Body of pancreas (tissue), 4 donors: ENCODE data around the gene PDCD10. TPM values are rescaled to one million over a fixed set of nuclear protein-coding genes. Genes with fewer than 3 reads are reported as not detected.

ENCODE experiments used
- ATAC-seq: fragments of 150-250 bp; one replicate; pipeline ENCODE4 v1.9.1; 2016
- DNase-seq, 4 donors: peaks; one replicate each; pipeline ENCODE4 v3.0.0-alpha.2; 2019
- H3K27ac ChIP-seq, 4 donors: fragments of 200-600 bp; sonication (generic); 1 replicate in 3 of 4; 2 replicates in 1 of 4; pipeline versions ENCODE4 v1.5.1 to v1.6.1; 2016 to 2019; ENCODE audit warnings: mild to moderate bottlenecking in 1 of 4, mixed read lengths in 1 of 4, moderate library complexity in 1 of 4
- H3K27me3 ChIP-seq, 2 donors: fragments of 200-600 bp; sonication (generic); one replicate each; pipeline ENCODE4 v1.6.0; 2016; ENCODE audit warnings: mild to moderate bottlenecking in 1 of 2
- H3K36me3 ChIP-seq, 2 donors: fragments of 200-600 bp; sonication (generic); replicated peaks in 1 of 2; 2 replicates each; pipeline ENCODE4 v1.5.1; 2016; ENCODE audit warnings: low read depth in 2 of 2; ENCODE audit not compliant: insufficient read depth in 1 of 2
- H3K4me1 ChIP-seq: fragments of 200-600 bp; sonication (generic); one replicate; pipeline ENCODE4 v1.6.0; 2016
- H3K4me3 ChIP-seq, 2 donors: fragments of 200-600 bp; sonication (generic); 1 replicate in 1 of 2; 2 replicates in 1 of 2; pipeline ENCODE4 v1.5.1; 2016 to 2019
- H3K9me3 ChIP-seq, 3 donors: fragments of 200-600 bp; sonication (generic); 1 replicate in 2 of 3; 2 replicates in 1 of 3; pipeline ENCODE4 v1.5.1; 2016
- CTCF ChIP-seq, 7 experiments: fragments of 450-650 bp in 4 of 7; fragments of 200-600 bp in 3 of 7; sonication (generic) in 3 of 7; IDR thresholded peaks; one replicate each; pipeline ENCODE4 v1.5.1; 2016 to 2019; ENCODE audit warnings: antibody characterized with exemption in 7 of 7
- POLR2A ChIP-seq, 3 donors: fragments of 450-650 bp; IDR thresholded peaks; one replicate each; pipeline ENCODE4 v1.6.1; 2016; ENCODE audit warnings: antibody characterized with exemption in 3 of 3, mild to moderate bottlenecking in 2 of 3
- WGBS, 2 donors: methylation state at CpG; one replicate each; pipeline ENCODE4 v1.1.5; 2017; 5-methylcytosine and 5-hydroxymethylcytosine counted together
- intact Hi-C: fragments of 100-400 bp; cut with DNase I; formaldehyde crosslinking; loops from one replicate; pipeline ENCODE4 v1.15.1; 2023
- total RNA-seq, 2 donors: library from RNA; depleted of rRNA; stranded (reverse); fragments of >200 nt; gene quantifications; one replicate each; pipeline ENCODE4 v1.1.0, GENCODE V29; 2016

The PDCD10 gene
- total RNA-seq, 2 donors from 2014 or later, result 24.4 to 36.1 TPM

DNA sequence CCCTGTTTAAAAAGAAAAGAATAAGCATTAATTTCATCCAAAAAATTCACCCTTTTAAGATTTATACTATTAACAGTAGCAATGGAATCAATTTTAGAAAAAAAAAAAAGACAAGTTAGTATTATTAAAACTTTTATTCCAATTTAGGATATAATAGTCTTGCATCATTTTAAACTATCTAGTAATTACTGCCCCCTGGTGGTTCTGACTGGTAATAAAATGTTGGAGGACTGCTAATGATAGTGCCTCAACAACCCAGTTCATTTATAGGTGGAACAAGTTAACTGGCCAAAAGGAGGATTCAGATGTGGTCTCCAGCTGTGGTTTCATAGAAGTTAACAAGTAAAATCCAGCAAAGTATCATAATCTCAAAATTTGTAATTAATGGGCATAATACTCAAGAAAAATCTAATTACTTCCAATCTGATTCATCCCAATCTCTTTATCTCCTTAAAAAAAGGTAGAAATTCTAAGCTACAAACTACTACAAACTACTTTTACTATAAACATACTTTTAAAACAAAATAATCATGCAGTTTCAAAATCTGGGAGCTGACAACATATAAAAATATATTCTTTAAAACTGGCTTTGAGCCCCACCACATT, 50.2 kb downstream of the PDCD10 start:
- no peaks in the 10 kb centered on the region for H3K4me1 ChIP-seq
- ATAC-seq, result peak; percentile 69
- H3K27ac ChIP-seq, result no peak overlapping the region
- no peak overlapping the region for H3K4me3 ChIP-seq
- peak; percentile 47 to 78 (median 56) for DNase-seq
- no peaks in the 10 kb centered on the region for H3K36me3 ChIP-seq
- intact Hi-C loops, result no loop called here
- no peaks in the 10 kb centered on the region for H3K9me3 ChIP-seq
- no peaks in the 10 kb centered on the region for H3K27me3 ChIP-seq
- TF ChIP-seq CTCF (IDR thresholded peaks at IDR 0.05), result peak; percentile 43 to 88 (median 65)
- TF ChIP-seq POLR2A (IDR thresholded peaks at IDR 0.05), result no peak

DNA sequence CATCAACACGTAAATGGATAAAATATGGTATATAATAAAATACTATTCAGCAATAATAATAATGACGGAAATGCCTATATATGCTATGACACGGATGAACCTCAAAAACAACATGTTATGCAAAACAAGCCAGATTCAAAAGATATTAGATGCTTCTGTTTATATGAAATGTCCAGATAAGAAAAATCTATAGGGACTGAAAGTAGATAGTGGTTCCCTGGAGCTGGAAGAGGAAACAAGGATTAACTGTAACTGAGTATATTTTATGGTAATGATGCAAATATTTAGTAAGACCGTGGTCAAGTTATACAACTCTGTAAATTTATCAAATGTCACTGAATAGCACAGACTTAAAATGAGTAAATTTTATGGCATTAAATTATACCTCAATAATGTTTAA, 55.2 kb downstream of the PDCD10 start:
- Histone ChIP-seq H3K4me1 (no peaks in the 10 kb centered on the region), H3K36me3 (peaks cover 0 to 7% of the 10 kb centered on the region in 2 donors), H3K27ac (no peak overlapping the region), H3K27me3 (no peaks in the 10 kb centered on the region), H3K4me3 (no peak overlapping the region), H3K9me3 (peaks cover 0 to 6% (median 0%) of the 10 kb centered on the region in 3 donors)
- WGBS, 2 donors, result 94 to 96% methylated on average over 4 of the region's 4 CpGs
- DNase-seq (no peak), ATAC-seq (no peak)
- intact Hi-C loops, result no loop called here
- no peak for TF ChIP-seq CTCF (IDR thresholded peaks at IDR 0.05)
- TF ChIP-seq POLR2A (IDR thresholded peaks at IDR 0.05), result no peak

DNA sequence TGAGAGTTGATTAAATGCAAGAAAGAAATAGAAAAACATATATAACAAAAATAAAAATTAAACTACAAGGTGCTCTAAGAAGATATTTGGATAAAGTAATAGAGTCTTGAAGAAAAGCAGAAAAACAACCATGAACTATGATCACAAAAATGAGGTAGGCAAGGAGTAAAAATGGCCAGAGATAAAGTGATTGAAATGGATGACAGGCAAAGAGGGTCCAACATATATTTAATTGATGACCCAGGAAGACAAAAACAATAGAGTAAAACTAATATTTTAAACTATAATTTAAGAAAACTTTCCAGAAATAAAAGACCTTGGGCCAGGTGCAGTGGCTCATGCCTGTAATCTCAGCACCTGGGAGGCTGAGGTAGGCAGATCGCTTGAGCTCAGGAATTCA, 58.8 kb downstream of the PDCD10 start:
- Histone ChIP-seq H3K4me1 (no peaks in the 10 kb centered on the region), H3K4me3 (no peak overlapping the region), H3K36me3 (peaks cover 0 to 7% of the 10 kb centered on the region in 2 donors), H3K9me3 (peaks cover 0 to 6% (median 0%) of the 10 kb centered on the region in 3 donors), H3K27me3 (no peaks in the 10 kb centered on the region), H3K27ac (no peak overlapping the region)
- DNase-seq, result no peak
- no peak for ATAC-seq
- TF ChIP-seq POLR2A (IDR thresholded peaks at IDR 0.05), result no peak
- no peak for TF ChIP-seq CTCF (IDR thresholded peaks at IDR 0.05)
- 93 to 100% methylated on average over 1 of the region's 1 CpG for WGBS, 2 donors
- intact Hi-C loops, result no loop called here

DNA sequence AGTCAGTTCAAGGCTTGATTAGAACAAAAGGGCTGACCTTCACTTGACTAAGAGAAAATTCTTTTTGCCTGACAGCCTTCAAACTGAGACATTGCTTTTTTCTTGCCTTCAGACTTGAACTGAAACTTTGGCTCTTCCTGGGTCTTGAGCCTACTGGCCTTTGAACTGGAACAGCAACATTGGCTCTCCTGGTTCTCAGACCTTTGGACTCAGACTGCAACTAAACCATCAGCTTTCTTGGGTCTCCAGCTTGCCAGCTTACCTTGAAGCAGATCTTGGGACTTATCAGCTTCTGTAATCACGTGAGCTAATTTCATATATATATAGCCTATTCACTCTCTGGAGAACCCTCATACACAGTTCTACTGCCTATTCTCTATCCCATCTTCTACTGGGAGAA, 61.5 kb downstream of the PDCD10 start:
- no peaks in the 10 kb centered on the region for H3K27me3 ChIP-seq
- TF ChIP-seq POLR2A (IDR thresholded peaks at IDR 0.05) (no peak), CTCF (IDR thresholded peaks at IDR 0.05) (no peak)
- no peak overlapping the region for H3K27ac ChIP-seq
- intact Hi-C loops, result no loop called here
- WGBS, 2 donors, result 43 to 68% methylated on average over 1 of the region's 1 CpG
- peaks cover 0 to 6% (median 0%) of the 10 kb centered on the region in 3 donors for H3K9me3 ChIP-seq
- DNase-seq (no peak), ATAC-seq (no peak)
- peaks cover 0 to 7% of the 10 kb centered on the region in 2 donors for H3K36me3 ChIP-seq
- peaks cover 5% of the 10 kb centered on the region for H3K4me1 ChIP-seq
- H3K4me3 ChIP-seq, result no peak overlapping the region

DNA sequence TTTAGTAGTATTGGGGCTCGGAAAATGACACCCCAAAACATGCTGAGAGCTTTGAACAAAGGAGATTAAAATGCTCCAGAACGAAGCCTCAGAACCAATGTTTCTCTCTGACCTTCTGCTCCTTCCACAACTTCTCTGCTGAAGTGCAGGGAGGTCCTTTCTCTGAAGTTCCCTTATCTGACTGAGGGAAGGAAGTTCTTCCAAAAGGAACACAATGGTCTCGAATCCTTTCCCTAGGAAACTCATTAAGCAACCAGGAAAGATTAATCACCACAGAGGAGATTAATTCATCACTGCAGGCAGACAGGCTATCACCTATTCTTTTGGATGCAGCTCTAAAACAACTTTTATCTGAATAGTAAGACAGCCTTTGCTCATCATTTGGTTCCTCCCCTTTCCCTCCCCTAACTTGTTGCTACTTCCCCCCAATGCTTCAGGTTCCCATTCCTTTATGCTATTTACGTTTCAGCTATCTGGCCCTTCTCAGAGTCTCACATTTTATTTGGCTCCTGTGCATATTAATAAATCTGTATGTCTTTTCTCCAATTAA, 62.7 kb downstream of the PDCD10 start:
- Histone ChIP-seq H3K4me3 (no peak overlapping the region), H3K36me3 (peaks cover 0 to 7% of the 10 kb centered on the region in 2 donors), H3K9me3 (peaks cover 0 to 6% (median 0%) of the 10 kb centered on the region in 3 donors), H3K27ac (no peak overlapping the region), H3K4me1 (peaks cover 5% of the 10 kb centered on the region), H3K27me3 (no peaks in the 10 kb centered on the region)
- DNase-seq, result no peak
- no peak for ATAC-seq
- intact Hi-C loops, result no loop called here
- 83 to 89% methylated on average over 4 of the region's 4 CpGs for WGBS, 2 donors
- TF ChIP-seq CTCF (IDR thresholded peaks at IDR 0.05), result no peak
- no peak for TF ChIP-seq POLR2A (IDR thresholded peaks at IDR 0.05)
